Uterus (tissue), 4 donors: ENCODE results near the gene COL23A1. TPM values are rescaled to one million over a fixed set of nuclear protein-coding genes. Genes with fewer than 3 reads are reported as not detected.

Experiments used
- DNase-seq, 2 donors: peaks; one replicate each; pipeline ENCODE4 v3.0.0-alpha.2; 2019 to 2020
- H3K27ac ChIP-seq, 2 donors: fragments of 200-600 bp; sonication (generic); 1 replicate in 1 of 2; 2 replicates in 1 of 2; pipeline ENCODE4 v1.5.1; 2016 to 2018
- H3K27me3 ChIP-seq, 2 donors: fragments of 200-600 bp; sonication (generic); one replicate each; pipeline ENCODE4 v1.5.1; 2018 to 2019; ENCODE audit warnings: control low read depth in 1 of 2
- H3K36me3 ChIP-seq, 2 donors: fragments of 200-600 bp; sonication (generic); one replicate each; pipeline ENCODE4 v1.5.1; 2019; ENCODE audit warnings: control low read depth in 1 of 2
- H3K4me1 ChIP-seq, 2 donors: fragments of 200-600 bp; sonication (generic); one replicate each; pipeline ENCODE4 v1.5.1; 2018 to 2019; ENCODE audit warnings: control low read depth in 1 of 2
- H3K4me3 ChIP-seq, 2 donors: fragments of 200-600 bp; sonication (generic); 1 replicate in 1 of 2; 2 replicates in 1 of 2; pipeline ENCODE4 v1.5.1; 2018 to 2019; ENCODE audit warnings: mild to moderate bottlenecking in 1 of 2
- H3K9me3 ChIP-seq, 2 donors: fragments of 200-600 bp; sonication (generic); one replicate each; pipeline ENCODE4 v1.5.1; 2019; ENCODE audit warnings: control low read depth in 1 of 2
- POLR2A ChIP-seq, 2 donors: fragments of 450-650 bp; IDR thresholded peaks; one replicate each; pipeline ENCODE4 v1.6.1; 2016; ENCODE audit warnings: antibody characterized with exemption in 2 of 2, mild to moderate bottlenecking in 1 of 2, moderate library complexity in 1 of 2
- intact Hi-C: fragments of 100-400 bp; cut with DNase I; formaldehyde crosslinking; loops from one replicate; pipeline ENCODE4 v1.15.1; 2023; ENCODE audit warnings: low total_unique reads
- total RNA-seq, 4 donors: library from RNA; depleted of rRNA in 3 of 4; stranded (reverse); fragments of >200 nt in 3 of 4; gene quantifications; one replicate each; pipeline versions ENCODE4 v1.1.0 to v1.2.4, GENCODE V29; 2014 to 2023
- TF ChIP-seq, protein P1 (sequence below), 4 experiments: fragments of 200-600 bp in 2 of 4; fragments of 450-650 bp in 2 of 4; sonication (generic) in 2 of 4; IDR thresholded peaks; one replicate each; pipeline ENCODE4 v1.5.1; 2016 to 2019; ENCODE audit warnings: antibody characterized with exemption in 4 of 4, mild to moderate bottlenecking in 2 of 4, moderate library complexity in 1 of 4
- donor health status: DM: yes; HTN: yes; CAD: no.

The COL23A1 gene
- total RNA-seq, 4 donors from 2014 or later, result 0.85 to 7.6 (median 2.0) TPM; not detected in 1

DNA sequence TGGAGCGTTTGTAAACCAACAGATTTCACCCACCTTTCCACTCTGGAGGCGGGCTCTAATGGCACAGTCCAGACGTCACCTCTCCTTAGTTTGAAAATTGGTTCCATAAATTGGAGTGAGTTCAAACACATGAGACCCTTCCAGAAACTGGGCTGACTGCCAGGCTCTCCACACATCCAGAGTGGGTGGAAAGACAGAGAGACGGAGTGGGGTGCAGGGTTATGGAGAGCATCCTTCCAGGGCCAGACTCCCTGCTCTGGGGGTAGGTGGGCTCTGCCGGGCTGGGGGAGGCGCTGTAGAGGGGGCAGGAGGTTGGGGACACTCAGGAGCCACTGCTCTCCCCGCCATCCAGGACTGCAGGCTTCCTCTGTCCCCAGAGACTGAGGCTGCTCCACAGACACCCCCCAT, 252.9 kb downstream of the COL23A1 start:
- Histone ChIP-seq H3K4me1 (no peaks in the 10 kb centered on the region), H3K27ac (no peak overlapping the region), H3K4me3 (no peak overlapping the region), H3K9me3 (no peaks in the 10 kb centered on the region), H3K27me3 (no peaks in the 10 kb centered on the region), H3K36me3 (no peaks in the 10 kb centered on the region)
- DNase-seq, result no peak
- no peak for TF ChIP-seq POLR2A (IDR thresholded peaks at IDR 0.05)
- TF ChIP-seq, protein P1, sequence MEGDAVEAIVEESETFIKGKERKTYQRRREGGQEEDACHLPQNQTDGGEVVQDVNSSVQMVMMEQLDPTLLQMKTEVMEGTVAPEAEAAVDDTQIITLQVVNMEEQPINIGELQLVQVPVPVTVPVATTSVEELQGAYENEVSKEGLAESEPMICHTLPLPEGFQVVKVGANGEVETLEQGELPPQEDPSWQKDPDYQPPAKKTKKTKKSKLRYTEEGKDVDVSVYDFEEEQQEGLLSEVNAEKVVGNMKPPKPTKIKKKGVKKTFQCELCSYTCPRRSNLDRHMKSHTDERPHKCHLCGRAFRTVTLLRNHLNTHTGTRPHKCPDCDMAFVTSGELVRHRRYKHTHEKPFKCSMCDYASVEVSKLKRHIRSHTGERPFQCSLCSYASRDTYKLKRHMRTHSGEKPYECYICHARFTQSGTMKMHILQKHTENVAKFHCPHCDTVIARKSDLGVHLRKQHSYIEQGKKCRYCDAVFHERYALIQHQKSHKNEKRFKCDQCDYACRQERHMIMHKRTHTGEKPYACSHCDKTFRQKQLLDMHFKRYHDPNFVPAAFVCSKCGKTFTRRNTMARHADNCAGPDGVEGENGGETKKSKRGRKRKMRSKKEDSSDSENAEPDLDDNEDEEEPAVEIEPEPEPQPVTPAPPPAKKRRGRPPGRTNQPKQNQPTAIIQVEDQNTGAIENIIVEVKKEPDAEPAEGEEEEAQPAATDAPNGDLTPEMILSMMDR (IDR thresholded peaks at IDR 0.05), result no peak
- intact Hi-C loops, result no loop called here

DNA sequence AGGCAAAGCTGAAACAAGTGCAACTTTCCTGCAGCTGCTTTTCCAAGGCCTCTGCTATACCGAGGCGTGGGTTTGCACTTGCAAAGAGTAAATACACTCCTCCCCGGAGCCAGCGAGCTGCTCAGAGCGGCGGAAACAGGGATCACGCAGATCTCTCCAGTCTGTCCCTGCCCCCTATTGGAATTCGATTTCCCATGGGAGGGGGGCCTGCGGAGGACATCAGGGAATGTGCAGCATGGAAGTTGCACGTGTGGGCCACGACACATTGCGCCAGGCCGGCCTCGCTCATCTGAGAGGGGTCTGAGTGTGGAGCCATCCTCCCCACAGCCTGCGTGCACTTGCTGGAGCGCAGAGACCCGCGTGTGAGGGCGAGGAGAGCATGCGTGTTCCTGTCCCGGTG, 253.3 kb downstream of the COL23A1 start:
- intact Hi-C loops, result no loop called here
- Histone ChIP-seq H3K27me3 (no peaks in the 10 kb centered on the region), H3K4me3 (no peak overlapping the region), H3K27ac (no peak overlapping the region), H3K9me3 (no peaks in the 10 kb centered on the region), H3K4me1 (peaks cover 0 to 1% of the 10 kb centered on the region in 2 donors), H3K36me3 (no peaks in the 10 kb centered on the region)
- no peak for DNase-seq
- TF ChIP-seq, protein P1 (IDR thresholded peaks at IDR 0.05), result no peak
- no peak for TF ChIP-seq POLR2A (IDR thresholded peaks at IDR 0.05)

DNA sequence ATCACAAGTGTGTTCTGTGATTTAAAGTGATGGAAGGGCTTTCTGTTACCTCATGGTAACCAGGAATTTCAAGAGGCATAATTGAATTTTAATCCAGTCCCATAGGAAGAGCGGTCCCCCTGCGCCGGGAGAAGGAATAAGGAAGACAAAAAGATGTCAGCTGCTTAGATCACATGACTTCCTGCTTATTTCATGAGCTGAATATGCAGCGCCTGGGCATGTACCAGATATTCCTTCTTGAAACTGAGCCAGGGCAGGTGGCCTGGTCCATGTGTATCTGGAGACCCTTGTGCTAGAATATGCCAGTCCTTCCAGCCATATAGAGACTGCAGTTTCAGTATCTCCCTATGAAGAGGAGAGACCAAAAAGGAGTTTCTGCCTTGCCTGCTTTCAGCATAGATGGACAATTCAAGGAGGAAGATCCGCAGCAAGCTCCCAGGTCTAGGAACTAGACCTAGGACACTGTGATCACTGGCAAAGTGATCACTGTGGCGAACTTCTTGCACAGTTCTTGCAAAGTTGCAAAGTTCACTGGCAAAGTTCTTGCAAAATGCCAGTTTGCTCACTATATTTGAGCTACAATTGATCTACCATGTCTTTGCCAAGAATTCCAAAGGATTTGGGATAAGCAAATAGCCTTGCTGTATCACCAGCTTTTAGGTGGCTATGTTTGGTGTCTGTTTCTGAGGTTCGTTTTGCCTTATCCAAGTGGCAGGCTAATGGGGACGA, 254.7 kb downstream of the COL23A1 start:
- Histone ChIP-seq H3K27me3 (no peaks in the 10 kb centered on the region), H3K4me1 (peaks cover 0 to 9% of the 10 kb centered on the region in 2 donors), H3K4me3 (no peak overlapping the region), H3K9me3 (no peaks in the 10 kb centered on the region), H3K36me3 (no peaks in the 10 kb centered on the region), H3K27ac (no peak overlapping the region)
- DNase-seq, result no peak
- TF ChIP-seq, protein P1 (IDR thresholded peaks at IDR 0.05), result no peak
- no peak for TF ChIP-seq POLR2A (IDR thresholded peaks at IDR 0.05)
- intact Hi-C loops, result no loop called here

DNA sequence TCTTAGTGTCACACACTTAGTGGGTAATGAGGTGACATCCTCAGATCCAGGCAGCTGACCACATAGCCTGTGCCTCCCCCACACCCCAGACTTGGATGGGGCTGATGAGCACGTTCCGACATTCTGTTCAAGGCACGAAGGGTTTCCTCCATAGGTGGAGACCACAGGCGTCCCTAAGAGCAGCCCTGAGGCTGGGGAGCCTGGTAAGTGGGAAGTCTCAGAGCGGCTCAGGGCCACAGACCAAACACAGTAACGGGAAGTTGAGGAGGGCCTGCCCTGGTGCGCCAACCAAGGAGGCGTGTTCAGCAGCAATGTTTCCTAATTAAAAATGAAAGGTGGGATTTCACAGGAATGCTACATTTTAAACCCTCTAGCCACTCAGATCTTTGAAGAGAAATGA, 255.3 kb downstream of the COL23A1 start:
- Histone ChIP-seq H3K4me1 (peaks cover 0 to 9% of the 10 kb centered on the region in 2 donors), H3K9me3 (no peaks in the 10 kb centered on the region), H3K27me3 (no peaks in the 10 kb centered on the region), H3K36me3 (no peaks in the 10 kb centered on the region), H3K27ac (no peak overlapping the region), H3K4me3 (no peak overlapping the region)
- TF ChIP-seq, protein P1 (IDR thresholded peaks at IDR 0.05), result no peak
- DNase-seq, result no peak
- intact Hi-C loops, result no loop called here

DNA sequence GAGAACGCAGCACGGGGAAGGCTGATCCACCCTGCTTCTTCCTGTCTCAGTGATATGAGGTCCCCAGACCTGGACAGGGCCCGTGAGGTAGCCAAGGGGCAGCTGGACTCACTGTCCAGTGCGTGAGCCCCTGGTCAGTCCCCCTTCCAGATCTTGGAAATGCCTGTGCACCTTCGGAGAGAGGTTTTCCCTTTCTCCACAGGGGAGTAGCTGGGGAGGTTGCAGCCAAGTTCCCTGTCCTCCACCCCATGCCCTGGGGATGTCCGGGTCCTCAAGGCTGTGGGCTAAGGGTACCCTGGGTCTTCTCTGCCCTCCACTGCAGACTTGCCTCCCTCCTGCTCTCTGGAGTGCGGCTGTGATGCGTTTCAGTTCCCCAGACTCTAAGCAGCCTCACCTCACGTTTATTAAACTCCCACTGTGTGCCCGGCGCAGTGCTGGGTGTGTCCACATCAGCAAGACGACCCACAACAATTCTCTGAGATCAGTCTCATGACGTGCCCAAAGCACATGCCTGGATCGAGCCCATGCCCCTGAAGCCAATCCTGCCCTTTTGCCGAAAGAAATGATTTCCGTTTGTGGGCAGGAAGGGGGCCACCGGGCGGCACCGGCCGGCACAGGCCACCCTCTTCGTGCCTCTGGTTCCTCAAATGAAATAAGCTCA, 256.2 kb downstream of the COL23A1 start:
- H3K27ac ChIP-seq, result no peak overlapping the region
- H3K9me3 ChIP-seq, result no peaks in the 10 kb centered on the region
- H3K4me3 ChIP-seq, result no peak overlapping the region
- no peaks in the 10 kb centered on the region for H3K27me3 ChIP-seq
- no peak for DNase-seq
- intact Hi-C loops, result no loop called here
- no peaks in the 10 kb centered on the region for H3K36me3 ChIP-seq
- peaks cover 0 to 9% of the 10 kb centered on the region in 2 donors for H3K4me1 ChIP-seq
- no peak for TF ChIP-seq POLR2A (IDR thresholded peaks at IDR 0.05)
- TF ChIP-seq, protein P1 (IDR thresholded peaks at IDR 0.05), result no peak
